Left lobe of liver (tissue), 2 donors: Measurements from ENCODE around the gene GPAM. TPM values are rescaled to one million over a fixed set of nuclear protein-coding genes. Genes with fewer than 3 reads are reported as not detected.

Experiments used
- ATAC-seq: fragments of 200-7000 bp; cut with Tn5 transposase; one replicate; pipeline ENCODE4 v1.9.1; 2020; ENCODE audit warnings: mild to moderate bottlenecking, moderate library complexity
- DNase-seq: peaks from one replicate; pipeline ENCODE4 v3.0.0-alpha.2; 2020; ENCODE audit warnings: low spot score
- total RNA-seq: library from RNA; stranded (reverse); gene quantifications from one replicate; pipeline ENCODE4 v1.2.1, GENCODE V29; 2021
- donor health status: DM: no; HTN: no; CAD: no; lungs with moderate emphysema.
- donor health status: DM: no; HTN: yes; CAD: no.

The GPAM gene
- total RNA-seq, 1 donor from 2014 or later: 276 TPM

DNA sequence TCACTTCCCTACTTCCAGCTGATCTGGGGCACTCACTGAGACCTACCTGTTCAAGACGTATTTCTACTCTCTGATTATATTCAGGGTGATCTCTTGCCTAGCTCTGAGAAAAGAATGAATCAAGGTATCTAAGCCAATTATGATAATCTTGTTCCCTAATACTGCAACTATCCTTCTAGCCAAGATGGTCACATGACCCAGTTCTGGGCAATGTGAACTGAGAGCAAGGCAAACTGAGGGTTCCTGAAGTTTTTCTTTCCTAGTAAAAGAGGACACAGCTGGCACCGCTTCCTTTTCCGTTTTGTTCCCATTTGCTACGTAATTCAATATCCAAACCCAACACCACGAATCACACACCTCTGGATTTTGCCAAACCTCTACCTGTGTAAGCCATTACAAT lies 5.9 kb upstream of the GPAM start:
- ATAC-seq (peak; percentile 47), DNase-seq (no peak)

DNA sequence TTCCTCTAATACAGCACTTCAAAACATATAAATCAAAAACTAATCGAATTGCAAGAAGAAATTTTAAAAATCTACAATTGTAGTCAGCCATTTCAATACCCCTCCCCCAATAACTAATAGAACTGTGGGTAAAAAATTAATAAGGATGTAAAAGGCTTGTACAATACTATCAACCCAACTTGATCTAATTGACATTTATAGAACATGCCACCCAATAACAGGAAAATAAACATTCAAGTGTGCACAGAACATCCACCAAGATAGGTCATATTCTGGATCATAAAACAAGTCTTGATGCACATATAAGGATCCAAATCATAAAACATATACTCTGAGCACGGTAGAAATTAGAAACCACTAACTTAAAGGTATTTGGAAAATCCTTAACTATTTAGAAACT lies 4.0 kb upstream of the GPAM start:
- ATAC-seq (no peak), DNase-seq (no peak)

DNA sequence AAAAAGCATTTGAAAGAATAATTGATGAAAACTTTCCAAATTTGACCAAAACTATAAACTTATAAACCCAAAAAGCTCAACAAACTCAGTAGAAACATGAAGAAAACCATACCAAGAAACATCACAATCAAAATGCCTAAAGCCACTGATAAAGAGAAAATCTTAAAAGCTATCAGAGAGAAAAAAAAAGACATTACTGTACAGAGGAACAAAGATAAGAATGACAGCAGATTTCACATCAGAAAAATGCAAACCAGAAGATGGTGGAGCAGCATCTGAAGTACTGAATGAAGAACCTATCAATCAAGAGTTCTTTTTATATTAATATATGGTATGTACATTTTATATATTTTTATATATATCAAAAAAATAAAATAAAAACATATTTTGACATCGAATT lies 2.4 kb upstream of the GPAM start:
- no peak for DNase-seq
- no peak for ATAC-seq

DNA sequence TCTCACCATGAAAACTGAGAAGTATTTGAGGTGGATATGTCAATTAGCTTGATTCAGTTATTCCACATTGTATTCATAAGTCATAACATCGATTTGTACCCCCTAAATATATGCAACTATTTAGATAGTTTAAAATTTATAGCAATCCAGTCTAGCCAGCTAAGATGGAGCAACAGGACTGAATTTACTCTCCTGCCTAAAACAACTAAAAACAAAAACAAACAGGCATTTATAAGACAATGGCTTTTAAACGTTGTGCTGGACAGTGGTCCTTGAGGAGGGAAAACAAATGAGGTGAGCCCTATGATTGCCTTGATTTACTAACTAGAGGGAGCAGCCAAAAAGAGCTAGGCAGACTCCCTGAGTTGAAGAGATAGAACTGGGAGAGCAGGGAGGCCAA lies 814 bp upstream of the GPAM start:
- no peak for DNase-seq
- no peak for ATAC-seq

DNA sequence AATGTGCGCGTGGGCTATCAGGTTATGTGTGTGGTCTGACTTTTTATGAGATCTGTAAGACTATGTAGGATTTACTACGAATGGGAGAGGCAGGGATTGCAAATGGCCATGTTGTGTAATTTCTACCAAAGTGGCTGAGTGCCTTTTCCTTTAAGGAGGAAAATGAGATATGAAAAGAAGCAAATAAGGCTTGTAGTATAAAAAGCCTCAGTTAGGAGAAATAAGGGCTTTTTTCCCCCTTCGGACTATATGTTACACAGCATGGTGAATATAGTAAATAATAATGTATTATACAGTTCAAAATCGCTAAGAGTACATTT lies 447 bp upstream of the GPAM start:
- ATAC-seq (no peak), DNase-seq (no peak)

DNA sequence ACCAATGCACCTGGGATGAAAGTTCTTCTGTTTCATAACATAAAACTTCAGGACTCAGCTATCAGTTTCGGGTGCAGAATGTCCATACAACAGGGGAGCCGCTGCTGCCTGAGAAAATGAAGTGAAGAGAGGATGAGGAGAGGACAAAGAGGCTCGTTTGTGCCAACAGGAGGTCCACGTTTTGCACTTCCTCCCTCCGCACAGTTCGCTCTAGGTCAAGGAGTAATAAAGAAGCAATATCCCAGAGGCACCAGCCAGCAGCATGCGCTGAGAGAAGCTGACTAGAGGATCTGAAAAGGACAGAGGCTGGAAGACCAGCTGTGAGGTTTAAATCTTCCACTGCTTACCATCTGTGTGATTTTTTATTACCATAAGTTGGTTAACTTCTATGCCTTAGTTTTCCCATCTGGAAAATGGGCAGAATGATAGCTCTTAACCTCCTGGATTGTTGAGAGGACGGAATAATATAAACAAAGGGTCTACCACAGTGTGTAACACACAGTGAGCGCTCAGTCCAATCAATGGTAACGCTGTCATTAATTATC lies 709 bp downstream of the GPAM start:
- ATAC-seq: peak; percentile 39
- no peak for DNase-seq

DNA sequence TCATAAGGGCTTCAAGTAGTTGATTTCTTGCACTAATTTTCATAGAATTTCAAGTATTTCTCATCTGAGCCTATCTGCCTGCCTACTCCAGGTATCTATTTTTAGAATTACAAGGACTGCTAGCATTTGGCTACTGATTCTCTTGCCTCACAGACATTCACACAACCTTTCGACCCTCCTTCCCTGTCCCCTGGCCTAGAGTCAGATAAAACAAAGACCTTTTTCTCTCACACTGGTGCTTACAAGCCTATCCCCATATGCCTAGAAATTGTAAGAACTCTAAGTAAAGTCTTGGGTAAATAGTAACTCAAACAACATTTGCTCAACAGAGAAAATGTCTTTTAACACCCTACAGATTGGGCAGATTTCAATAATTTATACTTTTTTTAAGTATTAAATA lies 6.3 kb downstream of the GPAM start:
- peak; percentile 82 for ATAC-seq
- no peak for DNase-seq

DNA sequence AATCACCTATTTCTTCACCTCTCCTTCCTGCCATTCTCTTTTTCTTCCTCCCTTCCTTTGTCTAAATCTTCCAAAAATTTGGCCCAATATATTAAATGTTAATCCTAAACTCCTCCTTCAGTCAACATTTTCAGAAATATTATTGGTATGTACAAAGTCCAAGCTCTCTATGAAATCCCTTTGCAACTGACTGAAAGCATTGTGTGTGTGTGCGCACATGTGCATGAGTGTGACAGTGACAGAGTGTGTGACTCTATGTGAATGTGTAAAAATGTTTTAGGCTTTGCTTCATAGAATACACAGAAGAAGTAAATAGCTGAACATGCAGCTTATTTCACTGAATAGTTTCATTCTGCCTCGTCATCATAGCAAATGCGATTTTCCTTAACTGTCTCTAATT lies 7.0 kb downstream of the GPAM start:
- DNase-seq (no peak), ATAC-seq (no peak)

DNA sequence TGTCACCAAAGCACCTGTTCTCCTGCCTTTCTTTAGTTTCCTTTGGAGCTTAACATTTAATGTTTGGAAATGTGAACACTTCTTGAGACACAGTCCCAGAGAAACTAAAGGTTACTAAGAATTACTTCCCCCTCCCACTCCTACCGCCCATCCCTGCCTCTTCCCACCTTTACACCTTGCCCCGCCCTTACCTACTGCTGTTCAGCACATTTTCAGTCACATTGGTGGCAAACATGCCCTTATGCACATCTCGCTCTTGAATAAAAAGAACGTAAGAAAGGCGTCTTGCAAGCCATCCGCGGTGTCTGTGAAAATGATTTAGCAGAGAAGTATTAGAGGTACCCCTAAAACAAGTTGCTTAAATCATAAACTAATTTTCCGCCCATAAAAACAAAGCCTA lies 8.2 kb downstream of the GPAM start:
- DNase-seq (no peak), ATAC-seq (no peak)

DNA sequence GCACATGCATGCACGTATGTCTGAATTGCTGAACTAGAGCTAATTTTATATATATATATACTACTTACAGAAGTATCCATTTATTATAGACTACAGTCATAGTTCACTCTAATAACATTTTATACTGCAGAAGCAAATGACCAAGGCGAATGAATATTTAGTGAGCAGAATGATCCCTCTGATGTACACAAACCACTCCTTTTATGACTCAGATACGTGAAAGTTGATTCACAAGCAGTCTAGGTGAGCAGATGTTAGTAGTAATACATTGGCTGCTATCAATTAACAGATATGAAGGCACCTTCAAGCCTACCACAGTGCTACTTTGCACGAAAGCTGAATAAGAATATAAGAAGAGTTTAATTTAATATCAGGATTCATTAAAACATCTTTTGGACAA lies 10.4 kb downstream of the GPAM start:
- no peak for DNase-seq
- no peak for ATAC-seq

DNA sequence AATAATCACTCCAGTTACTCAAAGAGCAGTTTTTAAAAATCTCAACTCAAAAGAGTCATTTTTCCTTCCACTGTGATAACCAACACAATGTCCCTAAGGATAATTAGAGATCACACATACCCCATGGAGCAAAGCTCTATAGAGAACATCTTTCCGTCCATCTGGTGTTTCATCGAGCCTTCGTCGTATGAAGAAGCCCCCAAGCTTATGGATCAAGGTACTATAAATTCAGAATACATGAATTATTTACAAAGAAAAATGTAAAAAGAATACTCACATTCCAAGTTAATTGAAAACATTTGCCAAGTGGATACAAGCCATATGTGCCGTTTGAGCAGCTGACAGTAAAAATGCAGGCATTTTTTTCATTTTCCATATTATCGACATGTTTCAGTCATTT lies 14.8 kb downstream of the GPAM start:
- no peak for ATAC-seq
- no peak for DNase-seq

DNA sequence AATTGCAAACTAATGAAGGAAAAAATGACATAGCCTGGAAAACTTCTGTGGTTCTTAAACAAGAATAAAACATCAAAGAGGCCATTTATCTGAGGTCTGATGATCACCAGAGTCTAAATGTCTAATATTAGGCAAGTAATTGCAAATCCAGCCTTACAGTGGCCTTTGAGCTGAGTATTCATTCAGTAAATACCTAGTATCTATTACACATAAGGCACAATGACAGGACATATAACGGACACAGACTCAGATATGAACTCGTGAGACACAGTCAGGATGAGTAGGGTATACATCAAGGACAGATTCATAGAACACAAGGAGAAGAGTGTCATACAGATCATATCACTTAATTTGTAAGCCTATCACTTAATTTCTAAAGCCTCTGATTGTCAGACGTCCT lies 16.8 kb downstream of the GPAM start:
- ATAC-seq (peak; percentile 16), DNase-seq (no peak)

DNA sequence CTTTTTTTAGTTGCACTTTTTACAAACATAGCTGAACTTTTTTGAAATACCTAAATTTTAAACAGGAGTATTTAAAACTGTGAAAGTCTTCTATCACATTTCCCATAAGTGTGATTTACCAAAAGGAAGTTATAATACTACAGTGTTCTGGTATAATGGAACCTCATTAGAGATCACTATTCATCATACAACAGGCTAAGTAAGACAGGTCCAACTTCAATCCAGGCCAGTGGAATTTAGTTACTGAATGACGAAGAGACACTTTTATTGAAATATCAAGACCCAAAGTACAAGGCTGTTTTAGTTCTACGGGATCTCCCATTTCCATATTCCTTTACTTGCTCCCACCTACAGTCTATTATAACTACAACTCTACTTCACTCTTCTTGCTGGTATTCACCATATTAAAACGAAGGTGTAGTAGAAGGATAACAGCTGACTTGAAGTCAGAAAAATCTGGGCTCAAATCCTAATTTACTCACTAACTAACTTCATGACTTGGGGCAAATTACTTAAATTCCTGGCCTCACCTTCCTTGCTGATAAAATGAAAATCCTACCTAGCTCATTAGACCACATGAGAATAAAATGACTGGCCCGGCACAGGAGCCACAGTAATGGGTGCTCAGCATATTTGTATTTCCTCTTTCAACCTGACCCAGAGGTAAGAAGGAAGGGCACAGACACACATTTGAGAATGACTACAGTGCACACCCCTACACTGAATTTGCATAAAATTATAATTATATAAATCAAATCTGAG lies 21.6 kb downstream of the GPAM start:
- ATAC-seq: no peak
- DNase-seq: no peak

DNA sequence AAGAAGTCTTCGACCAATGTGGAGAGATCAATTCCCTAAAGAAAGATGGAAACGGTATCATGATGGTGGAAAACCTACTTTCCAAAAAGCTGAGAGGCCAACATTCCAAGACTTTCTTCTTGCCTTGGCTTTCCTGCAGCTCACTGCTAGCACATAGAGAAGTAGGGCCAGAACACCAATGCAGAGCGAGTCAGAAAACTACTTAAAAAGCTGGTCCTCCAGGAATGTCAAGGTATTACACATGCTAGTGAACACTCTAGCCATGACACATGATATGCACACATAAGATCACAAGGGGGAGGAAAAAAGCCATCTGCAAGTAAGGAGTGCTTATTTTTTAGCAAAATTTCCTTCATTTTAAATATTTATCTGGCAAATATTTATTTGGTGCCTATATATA lies 22.7 kb downstream of the GPAM start:
- ATAC-seq (no peak), DNase-seq (no peak)

DNA sequence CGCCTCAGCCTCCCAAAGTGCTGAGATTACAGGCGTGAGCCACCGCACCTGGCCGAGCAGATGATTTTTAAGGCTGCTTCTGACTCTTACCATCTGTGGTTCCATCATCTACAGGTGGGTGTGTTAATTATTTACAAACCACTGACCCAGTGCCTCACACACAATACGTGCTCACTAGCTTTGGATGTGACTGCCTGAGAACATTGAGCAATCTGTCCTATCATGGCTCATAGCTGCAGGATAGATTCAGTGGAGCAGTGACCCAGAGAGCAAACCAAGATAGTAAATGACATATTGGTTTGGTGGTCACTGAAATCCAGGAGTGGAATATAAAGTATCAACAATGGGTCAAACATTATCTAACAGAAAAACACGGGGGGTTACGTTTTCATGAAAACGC lies 24.1 kb downstream of the GPAM start:
- ATAC-seq: peak; percentile 70
- no peak for DNase-seq

DNA sequence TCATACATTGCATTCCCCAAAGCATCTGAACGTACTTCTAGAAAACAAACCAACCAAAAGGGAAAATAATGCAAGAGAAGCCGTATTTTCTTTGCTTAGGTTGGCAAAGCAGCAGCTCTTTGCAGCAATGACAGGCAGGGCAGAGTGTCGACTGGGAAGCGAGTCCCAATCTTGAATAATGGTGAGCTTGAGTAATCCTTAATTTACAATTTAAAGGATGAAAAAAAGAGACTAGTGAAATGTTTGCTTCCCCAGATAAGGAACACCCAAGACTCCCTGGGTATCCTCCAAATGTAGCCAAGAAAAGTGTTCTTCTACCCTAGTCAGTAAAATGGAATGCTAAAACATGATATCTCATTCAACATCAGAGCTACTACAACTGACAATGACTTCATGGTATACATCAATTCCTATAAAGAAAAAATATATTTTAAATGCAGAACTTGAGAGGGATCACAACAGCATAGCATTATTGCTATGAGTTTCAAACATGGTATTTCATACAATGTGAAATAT lies 32.0 kb downstream of the GPAM start:
- no peak for DNase-seq
- no peak for ATAC-seq

DNA sequence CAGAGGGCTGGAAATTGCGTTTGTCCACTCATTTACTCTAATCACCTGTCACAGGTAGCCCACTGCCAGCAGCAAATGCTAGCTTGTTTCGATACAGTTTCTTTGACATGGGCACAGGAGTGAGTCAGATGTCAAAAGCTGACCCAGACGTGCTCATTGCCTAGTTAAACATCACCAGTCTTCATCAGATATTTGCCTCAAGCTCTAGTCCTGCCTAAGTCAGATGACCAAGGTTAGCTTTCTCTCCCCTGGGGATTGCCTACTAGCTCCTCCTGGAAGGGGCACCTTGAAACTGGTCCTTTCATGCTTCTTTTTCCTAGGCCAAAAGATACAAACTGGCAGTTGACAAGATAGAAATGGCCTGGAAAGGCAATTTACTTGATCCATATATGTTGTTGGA lies 35.2 kb downstream of the GPAM start:
- ATAC-seq (peak; percentile 20), DNase-seq (no peak)

DNA sequence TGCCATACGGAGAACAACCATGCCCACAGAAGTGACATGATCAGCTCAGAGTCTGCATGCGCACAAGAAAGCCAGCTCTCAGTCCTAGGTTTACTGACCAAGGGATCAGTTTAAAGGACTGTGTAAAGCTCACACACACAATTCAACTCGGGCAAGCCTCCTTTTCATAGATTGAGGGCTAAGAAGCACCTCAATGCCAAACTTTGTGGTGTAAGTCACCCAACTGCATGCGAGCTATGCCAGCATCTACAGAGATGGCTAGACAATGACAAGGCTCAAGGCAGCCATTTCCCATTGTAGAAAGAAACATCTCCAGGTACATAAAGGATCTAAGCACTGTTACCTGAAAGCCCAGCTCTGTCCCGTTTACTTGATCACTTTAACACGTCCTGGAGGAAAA lies 36.8 kb downstream of the GPAM start:
- DNase-seq (no peak), ATAC-seq (no peak)

DNA sequence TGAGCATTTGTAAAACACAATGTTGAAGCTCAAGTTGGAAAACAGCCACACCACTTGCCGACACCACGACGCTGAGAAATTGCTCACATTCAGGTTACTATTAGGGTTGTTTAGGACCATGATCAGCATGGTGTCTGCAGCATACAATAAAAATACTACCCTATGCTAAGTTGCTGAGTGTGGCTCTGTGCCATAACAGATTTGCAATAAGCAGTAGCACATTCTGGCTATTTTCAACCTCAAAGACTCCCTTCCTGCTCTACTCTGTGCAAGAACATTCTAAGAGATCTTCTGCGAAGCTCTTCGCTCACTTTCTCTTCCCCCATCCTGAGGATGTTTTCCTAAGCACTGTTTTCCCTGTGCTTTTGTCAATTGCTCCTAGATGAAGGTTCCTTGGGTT lies 38.3 kb downstream of the GPAM start:
- ATAC-seq (no peak), DNase-seq (no peak)

DNA sequence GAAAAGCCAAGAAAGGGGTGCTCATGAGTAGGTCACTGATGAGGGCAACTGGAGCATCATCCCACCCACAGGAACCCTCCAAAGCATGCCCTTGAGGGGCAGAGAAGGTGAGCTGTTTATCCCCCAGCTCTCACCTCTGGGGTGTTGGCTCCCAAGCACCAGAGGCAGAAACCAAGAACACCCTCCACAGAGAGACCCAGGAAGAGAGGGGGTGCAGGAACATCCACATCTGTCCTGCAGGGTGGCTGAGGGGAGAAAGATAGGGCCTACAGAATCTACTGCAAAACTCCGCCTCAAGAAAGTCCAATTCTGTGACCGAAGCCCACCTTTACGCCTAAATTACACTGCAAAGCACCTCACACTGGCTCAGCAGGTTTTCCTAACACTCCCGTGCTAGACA lies 40.1 kb downstream of the GPAM start:
- DNase-seq (no peak), ATAC-seq (no peak)

DNA sequence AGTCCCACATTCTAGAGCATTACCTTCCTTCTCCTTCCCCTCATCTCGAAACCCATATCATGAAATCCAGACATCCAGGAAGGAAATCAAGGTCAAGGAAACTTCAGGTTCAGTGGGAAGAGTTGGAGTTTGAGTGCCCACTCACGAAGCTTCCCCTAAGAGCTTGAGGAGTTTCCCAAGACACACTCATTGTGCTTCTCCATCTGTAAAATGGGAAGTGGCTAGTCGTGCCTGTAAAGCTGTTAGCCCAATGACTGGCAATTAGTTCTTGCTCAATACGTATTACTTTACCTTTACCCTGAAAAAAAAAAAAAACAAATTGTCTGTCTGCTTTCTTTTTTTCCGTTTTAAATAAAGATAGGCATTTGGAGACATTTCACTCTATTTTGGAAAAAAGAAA lies 42.3 kb downstream of the GPAM start:
- no peak for DNase-seq
- no peak for ATAC-seq

DNA sequence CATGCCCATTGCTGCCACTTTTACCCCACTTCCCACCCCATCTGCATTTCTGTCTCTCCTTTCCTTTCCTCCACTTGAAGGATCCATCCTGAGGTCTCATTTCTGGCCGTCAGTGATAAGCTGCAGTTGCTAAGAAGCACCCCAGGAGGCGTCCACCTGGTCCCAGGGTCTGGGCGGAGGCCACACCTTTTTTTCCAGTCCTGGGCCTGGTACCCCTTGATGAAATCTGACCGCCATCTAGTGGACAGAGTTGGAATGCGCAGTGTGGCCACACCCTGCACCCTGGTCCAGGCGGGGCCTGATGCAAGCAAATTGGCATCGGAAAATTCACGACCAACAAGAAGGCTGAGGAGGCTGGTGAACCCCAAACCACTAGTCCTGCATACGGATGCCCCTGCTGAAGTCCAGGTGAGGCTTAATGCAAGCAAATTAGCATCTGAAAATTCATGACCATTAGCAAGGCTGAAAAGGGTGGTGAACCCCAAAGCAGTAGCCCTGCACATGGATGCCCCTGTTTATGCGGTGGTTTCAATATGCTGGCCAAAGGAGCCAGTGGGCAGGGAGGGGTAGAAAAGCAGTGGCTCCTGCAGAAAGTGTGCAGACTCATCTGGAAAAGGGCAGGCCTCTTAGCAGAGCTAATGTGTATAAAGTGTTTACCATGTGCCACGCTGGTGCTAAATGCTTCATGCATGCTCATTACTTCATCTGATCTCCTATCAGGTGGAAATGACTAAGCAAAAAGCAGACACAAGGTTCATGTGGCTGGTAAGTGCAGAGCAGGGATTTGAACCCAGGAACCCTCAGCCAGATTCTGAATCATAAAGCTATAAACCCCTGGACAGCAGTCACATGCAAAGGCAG lies 43.2 kb downstream of the GPAM start:
- ATAC-seq (peak; percentile 59), DNase-seq (no peak)
